CD8-positive, alpha-beta memory T cell (primary cell): ENCODE results near the gene ECHS1. TPM values are rescaled to one million over a fixed set of nuclear protein-coding genes. Genes with fewer than 3 reads are reported as not detected.
"Not testable (repeated sequence)": the region's sequence is repeated elsewhere in the genome, so short reads cannot be mapped to it uniquely, and the experiment has no call there.

Experiments used
- CTCF ChIA-PET: fragments of 350-600 bp; sonication (Branson Sonifier 250); formaldehyde crosslinking; loops from one replicate; lab custom pipeline; 2021; ENCODE audit warnings: antibody characterized with exemption; lab: Charles Lee
- POLR2A ChIA-PET: fragments of 350-600 bp; sonication (Branson Sonifier 250); formaldehyde crosslinking; loops from one replicate; lab custom pipeline; 2021; ENCODE audit warnings: antibody characterized with exemption; lab: Charles Lee
- DNase-seq, 5 donors: peaks; one replicate each; pipeline versions ENCODE4 v3.0.0 to v3.0.0-alpha.2; 2020 to 2022; ENCODE audit warnings: mixed read lengths in 1 of 5
- H3K27ac ChIP-seq: one replicate; pipeline ENCODE4 v1.7.0; 2013; ENCODE audit warnings: low read depth, mild to moderate bottlenecking, low read length, moderate library complexity
- H3K27me3 ChIP-seq: 2 replicates; pipeline ENCODE4 v1.7.0; 2013; ENCODE audit warnings: low read length, mild to moderate bottlenecking; ENCODE audit not compliant: insufficient read depth, poor library complexity, severe bottlenecking
- H3K36me3 ChIP-seq: 2 replicates; pipeline ENCODE4 v1.7.0; 2013; ENCODE audit warnings: mild to moderate bottlenecking, low read length, moderate library complexity; ENCODE audit not compliant: insufficient read depth
- H3K4me1 ChIP-seq: 2 replicates; pipeline ENCODE4 v1.7.0; 2013; ENCODE audit warnings: mild to moderate bottlenecking, low read length, moderate library complexity; ENCODE audit not compliant: insufficient read depth
- H3K4me3 ChIP-seq: 2 replicates; pipeline ENCODE4 v1.7.0; 2013; ENCODE audit warnings: mild to moderate bottlenecking, low read length
- H3K9me3 ChIP-seq: 2 replicates; pipeline ENCODE4 v1.7.0; 2013; ENCODE audit warnings: mild to moderate bottlenecking, low read length
- H3K27ac Mint-ChIP-seq, 8 donors: one replicate each; pipeline ENCODE4 v1.8.0; 2020 to 2021; ENCODE audit warnings: mixed read lengths in 8 of 8, mild to moderate bottlenecking in 6 of 8, inconsistent platforms in 3 of 8, moderate library complexity in 3 of 8
- H3K27me3 Mint-ChIP-seq, 2 donors: one replicate each; pipeline ENCODE4 v1.8.0; 2020 to 2021; ENCODE audit warnings: mixed read lengths in 2 of 2, mild to moderate bottlenecking in 1 of 2, moderate library complexity in 1 of 2
- H3K36me3 Mint-ChIP-seq, 3 donors: one replicate each; pipeline ENCODE4 v1.8.0; 2020 to 2021; ENCODE audit warnings: mixed read lengths in 3 of 3, inconsistent platforms in 1 of 3, mild to moderate bottlenecking in 1 of 3
- H3K4me1 Mint-ChIP-seq, 3 donors: one replicate each; pipeline ENCODE4 v1.8.0; 2020 to 2021; ENCODE audit warnings: mixed read lengths in 3 of 3, inconsistent platforms in 1 of 3, mild to moderate bottlenecking in 1 of 3
- H3K4me3 Mint-ChIP-seq, 7 donors: one replicate each; pipeline ENCODE4 v1.8.0; 2020 to 2021; ENCODE audit warnings: mixed read lengths in 7 of 7, mild to moderate bottlenecking in 6 of 7, moderate library complexity in 4 of 7, inconsistent platforms in 2 of 7
- H3K9me3 Mint-ChIP-seq, 5 donors: one replicate each; pipeline ENCODE4 v1.8.0; 2020 to 2022; ENCODE audit warnings: mixed read lengths in 5 of 5, mild to moderate bottlenecking in 3 of 5, moderate library complexity in 2 of 5, inconsistent platforms in 1 of 5
- polyA plus RNA-seq: library from polyadenylated mRNA; unstranded; fragments of 300-500 nt; fragmentation: Illumina TruSeq; gene quantifications from one replicate; pipeline ENCODE4 v1.2.3, GENCODE V29; 2021
- total RNA-seq, 2 experiments: library from RNA; stranded (reverse); gene quantifications; one replicate each; pipeline ENCODE4 v1.2.3, GENCODE V29; 2021

The ECHS1 gene
- total and polyA plus RNA-seq, 3 experiments from 2014 or later, result 74.7 to 103 (median 76.3) TPM

DNA sequence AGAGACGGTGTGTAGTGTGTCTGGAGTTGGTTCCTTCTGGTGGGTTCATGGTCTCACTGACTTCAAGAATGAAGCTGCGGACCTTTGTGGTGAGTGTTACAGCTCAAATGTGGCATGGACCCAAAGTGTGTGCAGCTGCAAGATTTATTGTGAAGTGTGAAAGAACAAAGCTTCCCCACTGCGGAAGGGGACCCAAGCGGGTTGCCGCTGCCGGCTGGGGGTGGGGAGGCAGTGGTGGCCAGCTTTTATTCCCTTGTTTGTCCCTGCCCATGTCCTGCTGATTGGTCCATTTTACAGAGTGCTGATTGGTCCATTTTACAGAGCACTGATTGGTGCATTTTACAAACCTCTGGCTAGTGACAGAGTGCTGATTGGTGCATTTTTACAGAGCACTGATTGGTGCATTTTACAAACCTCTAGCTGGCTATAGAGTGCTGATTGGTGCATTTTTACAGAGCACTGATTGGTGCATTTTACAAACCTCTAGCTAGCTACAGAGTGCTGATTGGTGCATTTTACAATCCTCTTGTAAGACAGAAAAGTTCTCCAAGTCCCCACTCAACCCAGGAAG is 52.2 kb downstream of the ECHS1 start:
- H3K4me3 Mint-ChIP-seq, H3K27ac ChIP-seq, H3K36me3 ChIP-seq, H3K9me3 Mint-ChIP-seq, H3K27ac Mint-ChIP-seq, H3K27me3 ChIP-seq, H3K4me3 ChIP-seq, H3K4me1 ChIP-seq, H3K9me3 ChIP-seq, POLR2A ChIA-PET, DNase-seq, H3K36me3 Mint-ChIP-seq: not testable (repeated sequence)
- Mint-ChIP-seq H3K27me3 (peaks cover 6 to 15% of the 10 kb centered on the region in 2 donors), H3K4me1 (peaks cover 5 to 21% (median 7%) of the 10 kb centered on the region in 3 donors)
- CTCF ChIA-PET, result interaction anchor here (1.1 to 2.6 kb wide), 4 partner anchors 9 to 177 kb away, joined by 3 to 14 read pairs (median 4); no protein-coding TSS in a partner anchor

DNA sequence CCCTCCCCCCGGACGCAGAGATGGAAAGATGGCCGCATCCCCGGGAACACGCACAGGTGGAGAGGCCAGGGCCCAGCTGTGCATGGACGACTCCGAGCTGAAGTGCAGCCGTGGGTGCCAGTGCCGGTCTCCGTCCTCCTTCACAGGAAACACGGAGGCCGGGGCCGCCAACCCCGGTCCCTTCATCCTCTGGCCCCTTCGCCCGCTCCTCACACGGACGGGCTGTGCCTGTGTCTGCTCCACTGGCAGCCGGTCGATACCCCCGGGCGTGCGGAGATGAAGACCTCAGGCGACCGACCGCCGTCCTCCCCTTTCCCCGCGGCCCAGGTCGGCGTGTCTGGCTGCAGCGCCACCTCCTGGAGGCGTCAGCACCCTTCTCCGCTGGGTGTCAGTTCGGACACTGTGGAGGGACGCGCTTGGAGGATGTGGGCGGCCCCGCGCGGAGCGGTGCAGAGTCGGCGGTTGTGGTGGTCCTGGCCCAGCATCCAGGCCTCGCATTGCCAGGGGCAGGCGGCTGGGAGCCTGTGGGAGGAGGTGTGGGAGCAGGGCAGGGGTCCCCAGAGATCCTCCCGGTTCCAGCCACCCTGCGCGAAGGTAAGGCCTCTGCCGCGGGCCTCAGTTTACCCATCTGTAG is 54.5 kb downstream of the ECHS1 start:
- H3K36me3 Mint-ChIP-seq, result peaks cover 0 to 2% (median 0%) of the 10 kb centered on the region in 3 donors
- no peak overlapping the region for H3K27ac ChIP-seq
- H3K4me3 Mint-ChIP-seq, result peak overlapping the region in 6 of 7 donors; percentile 43 to 74 (median 66)
- POLR2A ChIA-PET, result no interaction called here
- H3K9me3 Mint-ChIP-seq, result no peaks in the 10 kb centered on the region
- no peaks in the 10 kb centered on the region for H3K27me3 ChIP-seq
- CTCF ChIA-PET, result interaction anchor here (0.6 to 1.6 kb wide), 7 partner anchors 9 to 191 kb away, joined by 3 to 4 read pairs (median 3); partner anchors contain the start of gene CALY
- peaks cover 5 to 12% (median 6%) of the 10 kb centered on the region in 3 donors for H3K4me1 Mint-ChIP-seq
- no peaks in the 10 kb centered on the region for H3K9me3 ChIP-seq
- no peaks in the 10 kb centered on the region for H3K4me1 ChIP-seq
- H3K4me3 ChIP-seq, result peak overlapping the region; percentile 34
- peak overlapping the region in 1 of 8 donors; percentile 22 for H3K27ac Mint-ChIP-seq
- peak; percentile 56 to 77 (median 61) for DNase-seq
- peaks cover 5 to 11% of the 10 kb centered on the region in 2 donors for H3K27me3 Mint-ChIP-seq
- no peaks in the 10 kb centered on the region for H3K36me3 ChIP-seq

DNA sequence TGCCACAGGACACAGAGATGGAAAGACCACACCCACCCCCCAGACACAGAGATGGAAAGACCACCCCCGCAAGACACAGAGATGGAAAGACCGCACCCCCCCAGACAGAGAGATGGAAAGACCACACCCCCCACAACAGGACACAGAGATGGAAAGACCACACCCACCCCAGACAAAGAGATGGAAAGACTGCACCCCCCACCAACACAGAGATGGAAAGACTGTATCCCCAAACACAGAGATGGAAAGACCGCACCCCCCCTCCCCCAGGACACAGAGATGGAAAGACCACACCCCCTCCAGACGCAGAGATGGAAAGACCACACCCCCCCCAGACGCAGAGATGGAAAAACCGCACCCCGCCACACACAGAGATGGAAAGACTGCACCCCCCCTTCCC is 56.4 kb downstream of the ECHS1 start:
- Mint-ChIP-seq H3K36me3 (peaks cover 0 to 14% (median 6%) of the 10 kb centered on the region in 3 donors), H3K9me3 (no peaks in the 10 kb centered on the region), H3K4me1 (peaks cover 5 to 12% (median 6%) of the 10 kb centered on the region in 3 donors), H3K4me3 (no peak overlapping the region), H3K27me3 (peaks cover 4 to 11% of the 10 kb centered on the region in 2 donors), H3K27ac (no peak overlapping the region)
- H3K27me3 ChIP-seq, result no peaks in the 10 kb centered on the region
- peaks cover 8% of the 10 kb centered on the region for H3K36me3 ChIP-seq
- H3K27ac ChIP-seq, result no peak overlapping the region
- no peak for DNase-seq
- H3K9me3 ChIP-seq, result no peaks in the 10 kb centered on the region
- CTCF ChIA-PET, result interaction anchor here (4.1 kb wide), 1 partner anchor 12 kb away, joined by 17 read pairs; no protein-coding TSS in a partner anchor
- no peaks in the 10 kb centered on the region for H3K4me1 ChIP-seq
- no peak overlapping the region for H3K4me3 ChIP-seq
- POLR2A ChIA-PET, result no interaction called here

DNA sequence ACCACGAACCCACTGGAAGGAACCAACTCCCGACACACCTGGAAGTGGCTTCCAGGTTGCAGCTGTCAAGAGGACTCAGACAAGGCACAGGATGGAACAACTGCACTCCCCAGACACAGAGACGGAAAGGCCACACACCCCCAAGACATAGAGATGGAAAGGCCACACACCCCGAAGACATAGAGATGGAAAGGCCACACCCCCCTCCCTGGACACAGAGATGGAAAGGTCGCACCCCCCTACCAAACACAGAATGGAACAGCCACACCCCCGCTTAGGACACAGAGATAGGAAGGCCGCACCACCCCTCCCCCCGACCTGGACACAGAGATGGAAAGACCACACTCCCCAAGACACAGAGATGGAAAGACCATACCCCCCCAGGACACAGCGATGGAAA is 56.9 kb downstream of the ECHS1 start:
- Mint-ChIP-seq H3K4me3 (peak overlapping the region in 2 of 7 donors; percentile 42 to 79), H3K27me3 (peaks cover 4 to 11% of the 10 kb centered on the region in 2 donors), H3K9me3 (no peaks in the 10 kb centered on the region), H3K36me3 (peaks cover 0 to 18% (median 6%) of the 10 kb centered on the region in 3 donors), H3K4me1 (peaks cover 5 to 12% (median 6%) of the 10 kb centered on the region in 3 donors), H3K27ac (peak overlapping the region in 1 of 8 donors; percentile 19)
- Histone ChIP-seq H3K27ac (no peak overlapping the region), H3K36me3 (peaks cover 12% of the 10 kb centered on the region), H3K27me3 (no peaks in the 10 kb centered on the region), H3K9me3 (no peaks in the 10 kb centered on the region), H3K4me3 (no peak overlapping the region), H3K4me1 (no peaks in the 10 kb centered on the region)
- CTCF ChIA-PET, result interaction anchor here (1.1 to 4.1 kb wide), 2 partner anchors 13 to 59 kb away, joined by 3 to 17 read pairs; no protein-coding TSS in a partner anchor
- no peak for DNase-seq
- POLR2A ChIA-PET, result interaction anchor here (0.7 kb wide), 1 partner anchor 8 kb away, joined by 3 read pairs; no protein-coding TSS in a partner anchor

DNA sequence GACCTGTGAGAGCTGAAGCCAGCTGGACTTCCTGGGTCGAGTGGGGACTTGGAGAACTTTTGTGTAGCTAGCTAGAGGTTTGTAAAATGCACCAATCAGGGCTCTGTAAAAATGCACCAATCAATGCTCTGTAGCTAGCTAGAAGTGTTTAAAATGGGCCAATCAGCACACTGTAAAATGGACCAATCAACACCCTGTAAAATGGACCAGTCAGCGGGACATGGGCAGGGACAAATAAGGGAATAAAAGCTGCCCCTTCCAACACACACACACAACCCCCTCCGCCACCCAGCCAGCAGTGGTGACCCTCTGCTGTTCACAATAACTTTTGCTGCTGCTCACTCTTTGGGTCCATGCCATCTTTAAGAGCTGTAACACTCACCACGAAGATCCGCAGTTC is 57.3 kb downstream of the ECHS1 start:
- no peak overlapping the region for H3K4me3 ChIP-seq
- no peak for DNase-seq
- Mint-ChIP-seq H3K4me3 (peak overlapping the region in 2 of 7 donors; percentile 42 to 79), H3K4me1 (peaks cover 5 to 12% (median 6%) of the 10 kb centered on the region in 3 donors), H3K36me3 (peaks cover 0 to 22% (median 6%) of the 10 kb centered on the region in 3 donors), H3K27me3 (peaks cover 4 to 11% of the 10 kb centered on the region in 2 donors), H3K27ac (peak overlapping the region in 1 of 8 donors; percentile 77), H3K9me3 (no peaks in the 10 kb centered on the region)
- CTCF ChIA-PET, result interaction anchor here (0.8 to 4.1 kb wide), 3 partner anchors 8 to 58 kb away, joined by 3 to 17 read pairs (median 4); no protein-coding TSS in a partner anchor
- POLR2A ChIA-PET, result interaction anchor here (0.7 kb wide), 1 partner anchor 9 kb away, joined by 3 read pairs; no protein-coding TSS in a partner anchor
- no peaks in the 10 kb centered on the region for H3K4me1 ChIP-seq
- H3K27me3 ChIP-seq, result no peaks in the 10 kb centered on the region
- H3K27ac ChIP-seq, result no peak overlapping the region
- H3K36me3 ChIP-seq, result peaks cover 12% of the 10 kb centered on the region
- H3K9me3 ChIP-seq, result no peaks in the 10 kb centered on the region

DNA sequence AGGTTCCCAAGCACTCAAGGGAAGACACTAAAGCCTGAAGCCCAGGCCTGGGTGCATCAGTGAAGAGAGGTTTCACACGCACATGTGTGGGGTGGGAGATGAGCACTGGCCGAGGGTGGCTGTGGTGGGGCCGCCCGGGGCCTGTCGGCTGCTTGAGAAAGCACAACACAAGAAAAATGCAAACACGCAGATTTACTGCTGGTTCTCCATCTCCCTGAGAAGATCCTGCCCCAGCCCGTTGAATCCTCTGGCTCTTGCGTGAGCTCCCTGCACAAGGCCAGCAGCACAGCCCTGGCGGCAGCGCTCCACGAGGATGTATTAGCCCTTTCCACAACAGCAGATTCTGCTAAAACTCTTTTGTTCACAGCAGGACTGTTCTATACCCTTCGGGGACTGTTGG is 58.2 kb downstream of the ECHS1 start:
- H3K4me1 Mint-ChIP-seq, result peaks cover 5 to 12% (median 6%) of the 10 kb centered on the region in 3 donors
- POLR2A ChIA-PET, result interaction anchor here (0.5 kb wide), 1 partner anchor 43 kb away, joined by 3 read pairs; no protein-coding TSS in a partner anchor
- Histone ChIP-seq H3K27ac (no peak overlapping the region), H3K27me3 (no peaks in the 10 kb centered on the region), H3K4me3 (no peak overlapping the region), H3K4me1 (no peaks in the 10 kb centered on the region), H3K9me3 (no peaks in the 10 kb centered on the region), H3K36me3 (peaks cover 17% of the 10 kb centered on the region)
- no peak overlapping the region for H3K4me3 Mint-ChIP-seq
- CTCF ChIA-PET, result interaction anchor here (1.0 to 4.1 kb wide), 4 partner anchors 11 to 171 kb away, joined by 3 to 17 read pairs (median 4); no protein-coding TSS in a partner anchor
- H3K27ac Mint-ChIP-seq, result peak overlapping the region in 1 of 8 donors; percentile 75
- peaks cover 2 to 6% of the 10 kb centered on the region in 2 donors for H3K27me3 Mint-ChIP-seq
- no peak for DNase-seq
- H3K9me3 Mint-ChIP-seq, result no peaks in the 10 kb centered on the region
- peaks cover 0 to 31% (median 6%) of the 10 kb centered on the region in 3 donors for H3K36me3 Mint-ChIP-seq

DNA sequence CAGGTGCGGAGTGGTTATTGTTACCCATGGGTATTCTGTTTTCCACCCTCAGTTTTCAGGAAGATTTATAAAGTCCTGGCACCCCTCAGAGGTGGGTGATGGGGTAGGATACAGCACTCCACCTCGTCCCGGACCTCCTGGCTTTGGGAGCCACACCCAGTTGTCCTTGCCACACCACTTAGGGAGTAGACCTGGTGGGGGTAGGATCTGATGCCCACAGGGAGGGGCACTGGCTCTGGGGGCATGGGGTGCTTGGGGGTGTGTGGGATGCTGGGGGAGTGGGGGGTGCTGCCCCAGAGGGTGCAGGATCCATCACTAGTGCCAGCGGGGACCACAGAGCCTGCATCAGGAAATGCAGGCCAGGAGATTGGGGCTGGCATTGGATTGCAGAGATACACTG is 60.0 kb downstream of the ECHS1 start:
- DNase-seq, result no peak
- Mint-ChIP-seq H3K9me3 (peaks cover 0 to 1% (median under 1%) of the 10 kb centered on the region in 5 donors), H3K36me3 (peaks cover 0 to 36% (median 6%) of the 10 kb centered on the region in 3 donors), H3K4me1 (peaks cover 1 to 2% (median 1%) of the 10 kb centered on the region in 3 donors), H3K4me3 (no peak overlapping the region), H3K27me3 (peaks cover 0 to 4% of the 10 kb centered on the region in 2 donors), H3K27ac (peak overlapping the region in 2 of 8 donors; percentile 36 to 54)
- no peaks in the 10 kb centered on the region for H3K9me3 ChIP-seq
- H3K27ac ChIP-seq, result no peak overlapping the region
- ChIA-PET CTCF (interaction anchor here (1.0 to 4.1 kb wide), 2 partner anchors 16 to 744 kb away, joined by 3 to 17 read pairs; no protein-coding TSS in a partner anchor), POLR2A (no interaction called here)
- peaks cover 6% of the 10 kb centered on the region for H3K4me1 ChIP-seq
- H3K4me3 ChIP-seq, result no peak overlapping the region
- no peaks in the 10 kb centered on the region for H3K27me3 ChIP-seq
- H3K36me3 ChIP-seq, result peaks cover 17% of the 10 kb centered on the region
